Stimulated activated naive CD4-positive, alpha-beta T cell treated with Interleukin-2 at 50 U/mL for 16 hours (primary cell): Measurements from ENCODE around the gene NLRC4.
"Not testable (repeated sequence)": the region's sequence is repeated elsewhere in the genome, so short reads cannot be mapped to it uniquely, and the experiment has no call there.

Experiments used
- DNase-seq: peaks from one replicate; lab custom pipeline; 2025; lab: John Stamatoyannopoulos, UW

NLRC4 gene

DNA sequence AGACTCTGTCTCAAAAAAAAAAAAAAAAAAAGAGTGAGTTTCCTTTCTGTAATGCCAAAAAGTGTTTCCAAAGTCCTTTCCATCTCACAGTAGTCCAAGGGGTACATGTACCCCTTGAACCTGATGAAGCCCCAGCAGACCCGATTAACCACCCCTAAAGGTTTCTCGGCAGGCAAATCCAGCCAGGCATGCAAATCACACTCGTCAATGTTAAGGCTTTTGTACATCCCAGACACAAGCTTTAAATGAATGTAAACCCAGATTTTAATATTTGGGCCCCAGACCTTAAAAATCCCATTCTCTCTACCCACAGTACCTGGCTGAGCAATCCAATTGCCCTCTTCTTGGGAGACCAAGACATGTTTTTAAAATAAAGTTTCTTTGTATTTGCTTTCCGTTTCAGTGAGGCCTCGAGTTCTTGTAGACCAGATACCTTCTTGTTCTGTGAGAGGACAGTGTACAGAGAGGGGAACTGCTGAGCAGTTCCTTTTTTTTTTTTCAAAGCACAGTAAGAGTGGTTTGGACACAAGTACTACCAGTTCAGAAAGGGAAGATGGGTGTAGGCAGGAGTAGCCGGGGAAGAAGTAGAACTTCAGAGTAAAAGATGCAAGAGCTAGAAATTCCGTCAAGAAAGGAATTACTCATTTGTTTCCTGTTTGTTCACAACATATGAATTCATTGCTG is at the start of gene NLRC4:
Gene NLRC4, minus strand, starts transcription at position 465 of the 684 bp plus-strand sequence. CDS start 8,111 bp downstream, outside the sequence.
- no peak for DNase-seq

- DNase-seq: no peak
These were observed 45.9 kb upstream of the NLRC4 start for GRCh38 chr2:32310577-32310976.

DNA sequence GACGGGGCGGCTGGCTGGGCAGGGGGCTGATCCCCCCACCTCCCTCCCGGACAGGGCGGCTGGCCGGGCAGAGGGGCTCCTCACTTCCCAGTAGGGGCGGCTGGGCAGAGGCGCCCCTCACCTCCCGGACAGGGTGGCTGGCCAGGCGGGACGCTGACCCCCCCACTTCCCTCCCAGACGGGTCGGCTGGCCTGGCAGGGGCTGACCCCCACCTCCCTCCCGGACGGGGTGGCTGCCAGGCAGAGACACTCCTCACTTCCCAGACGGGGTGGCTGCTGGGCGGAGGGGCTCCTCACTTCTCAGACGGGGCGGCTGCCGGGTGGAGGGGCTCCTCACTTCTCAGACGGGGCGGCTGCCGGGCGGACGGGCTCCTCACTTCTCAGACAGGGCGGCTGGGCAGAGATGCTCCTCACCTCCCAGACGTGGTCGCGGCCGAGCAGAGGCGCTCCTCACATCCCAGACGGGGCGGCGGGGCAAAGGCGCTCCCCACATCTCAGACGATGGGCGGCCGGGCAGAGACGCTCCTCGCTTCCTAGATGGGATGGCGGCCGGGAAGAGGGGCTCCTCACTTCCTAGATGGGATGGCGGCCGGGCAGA is 29.4 kb upstream of the NLRC4 start:
- DNase-seq: not testable (repeated sequence)

GRCh38 chr2:32293493-32293892 is 28.8 kb upstream of the NLRC4 start:
- not testable (repeated sequence) for DNase-seq

- no peak for DNase-seq
These were observed 27.1 kb upstream of the NLRC4 start for GRCh38 chr2:32291746-32292145.

DNA sequence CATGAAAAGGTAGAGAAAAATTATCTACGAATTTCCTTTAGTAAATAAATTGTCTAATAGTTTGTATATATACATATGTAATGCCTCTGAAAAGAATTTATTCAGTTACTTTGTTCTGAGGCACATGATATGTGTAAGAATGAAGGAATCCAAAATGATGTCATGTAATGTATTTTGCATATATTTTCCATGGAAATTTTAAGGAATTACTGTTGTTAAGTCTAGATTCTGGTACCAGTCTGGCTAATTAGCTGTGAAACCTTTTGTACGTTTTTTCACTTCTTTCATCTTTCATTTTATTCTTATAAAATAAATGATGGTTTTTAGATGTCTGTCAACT is 25.3 kb upstream of the NLRC4 start:
- no peak for DNase-seq

DNA sequence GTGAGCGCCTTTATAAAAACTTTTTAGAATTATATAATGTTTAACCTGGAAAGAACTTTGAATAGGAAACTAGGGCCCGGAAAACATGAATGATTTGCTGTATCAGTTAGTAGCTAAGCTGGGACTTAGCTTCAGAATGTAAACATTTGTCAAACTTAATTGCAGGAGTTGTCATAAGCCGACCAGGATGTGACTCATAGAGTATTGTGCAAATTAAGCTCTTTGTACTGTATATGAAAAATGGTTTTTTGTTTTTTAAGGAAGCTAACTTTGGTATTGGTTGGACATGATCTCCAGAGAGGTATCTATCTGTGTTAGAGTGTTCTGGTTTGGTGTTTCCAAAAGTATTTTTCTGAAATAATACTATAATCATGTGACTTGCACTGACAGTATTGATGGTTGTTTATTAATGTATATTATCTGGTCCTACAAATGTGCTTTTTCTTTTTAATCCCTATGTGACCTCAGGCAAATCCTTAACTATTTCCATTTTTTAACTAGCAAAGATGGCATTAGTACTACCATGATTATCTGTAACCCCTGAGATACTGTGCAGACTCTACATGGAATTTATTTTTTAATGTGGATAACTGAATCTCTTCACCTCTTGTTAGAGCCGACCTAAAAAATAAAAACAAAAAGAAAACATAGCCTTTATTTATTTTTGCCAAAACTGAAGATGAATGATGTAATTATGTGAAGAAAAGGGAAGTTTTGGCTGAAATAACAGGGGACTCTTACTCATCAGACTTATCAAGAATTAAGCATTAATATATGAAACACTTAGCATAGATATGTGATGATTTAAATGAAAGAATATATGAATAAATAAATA is 24.7 kb upstream of the NLRC4 start:
- DNase-seq: no peak

DNA sequence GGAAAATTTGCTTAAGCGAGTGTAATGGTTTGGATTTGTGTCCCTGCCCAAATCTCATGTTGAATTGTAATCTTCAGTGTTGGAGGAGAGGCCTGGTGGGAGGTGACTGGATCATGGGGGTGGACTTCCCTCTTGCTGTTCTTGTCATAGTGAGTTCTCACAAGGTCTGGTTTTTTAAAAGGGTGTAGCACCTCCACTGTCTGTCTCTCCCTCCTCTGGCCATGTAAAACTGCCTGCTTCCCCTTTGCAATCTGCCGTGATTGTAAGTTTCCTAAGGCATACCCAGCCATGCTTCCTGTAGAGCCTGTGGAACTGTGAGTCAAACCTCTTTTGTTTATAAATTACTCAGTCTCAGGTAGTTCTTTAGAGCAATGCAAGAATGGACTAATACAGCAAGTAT is 19.6 kb upstream of the NLRC4 start:
- no peak for DNase-seq

DNA sequence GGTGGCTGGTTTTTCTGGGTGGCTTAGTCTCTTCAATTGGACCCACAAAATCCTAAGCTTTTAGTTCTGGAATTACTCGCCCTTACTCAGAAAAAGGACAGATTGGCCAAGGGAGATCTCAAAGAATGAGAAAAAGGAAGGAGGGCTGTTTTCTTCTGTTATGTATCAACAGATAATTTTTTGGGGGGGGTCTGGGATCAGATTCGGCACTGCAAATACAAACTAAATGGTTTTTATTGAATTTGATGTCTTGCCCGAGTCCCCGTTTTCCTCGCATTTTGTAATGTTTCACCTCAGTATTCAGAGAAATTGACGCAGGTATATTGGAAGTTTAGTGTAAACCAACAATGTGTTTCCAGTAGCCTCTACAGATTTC is 13.8 kb upstream of the NLRC4 start:
- DNase-seq: no peak

DNA sequence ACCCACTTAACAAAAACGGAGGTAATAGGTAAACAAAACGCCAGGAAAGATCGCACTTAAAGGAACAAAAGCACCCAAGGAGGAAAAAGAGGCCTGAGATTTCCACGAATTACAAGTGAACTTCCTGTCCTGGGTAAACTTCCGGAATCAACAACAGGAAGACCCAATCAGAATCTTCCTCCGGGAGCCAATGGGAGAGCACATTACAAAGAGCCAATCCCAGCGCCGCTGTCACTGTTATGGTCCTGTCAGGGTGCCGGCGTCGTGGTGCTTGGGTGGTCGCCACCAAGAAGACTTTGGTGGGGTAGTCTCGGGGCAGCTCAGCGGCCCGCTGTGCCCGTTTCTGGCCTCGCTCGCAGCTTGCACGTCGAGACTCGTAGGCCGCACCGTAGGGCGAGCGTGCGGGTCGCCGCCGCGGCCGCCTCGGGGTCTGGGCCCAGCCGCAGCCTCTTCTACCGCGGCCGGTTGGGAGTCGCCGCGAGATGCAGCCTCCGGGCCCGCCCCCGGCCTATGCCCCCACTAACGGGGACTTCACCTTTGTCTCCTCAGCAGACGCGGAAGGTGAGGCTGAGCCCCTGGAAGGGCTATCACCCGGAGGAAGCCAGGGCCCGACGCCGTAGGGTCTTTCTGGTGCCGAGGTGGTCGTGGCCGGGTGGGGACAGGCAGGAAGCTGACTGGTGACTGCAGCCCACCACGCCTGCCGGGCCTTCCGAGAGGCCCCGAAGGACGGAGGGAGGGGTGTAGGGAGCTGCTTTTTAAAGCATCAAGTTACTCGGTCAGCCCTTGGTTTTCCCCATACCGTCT is 13.2 kb upstream of the NLRC4 start, which contains the start of gene YIPF4:
Gene YIPF4, plus strand, starts transcription at position 231 of the 804 bp plus-strand sequence. Its CDS starts 252 bp downstream, at position 483.
- DNase-seq: peak; percentile 77

DNA sequence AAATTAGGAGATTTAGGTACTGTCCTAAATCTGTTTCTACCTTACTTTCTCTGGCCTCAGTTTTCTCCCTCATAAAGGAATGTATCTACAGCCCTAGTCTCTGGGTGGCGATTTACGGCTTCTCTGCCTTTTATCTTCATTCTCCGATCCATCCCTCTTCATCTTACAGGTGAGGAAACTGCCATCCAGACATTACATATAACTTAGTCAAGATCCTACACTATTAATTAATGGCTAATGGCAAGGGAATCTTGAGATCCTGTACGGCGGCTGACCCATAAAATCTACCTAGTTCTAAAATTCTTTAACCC is 12.6 kb upstream of the NLRC4 start:
- DNase-seq: no peak

DNA sequence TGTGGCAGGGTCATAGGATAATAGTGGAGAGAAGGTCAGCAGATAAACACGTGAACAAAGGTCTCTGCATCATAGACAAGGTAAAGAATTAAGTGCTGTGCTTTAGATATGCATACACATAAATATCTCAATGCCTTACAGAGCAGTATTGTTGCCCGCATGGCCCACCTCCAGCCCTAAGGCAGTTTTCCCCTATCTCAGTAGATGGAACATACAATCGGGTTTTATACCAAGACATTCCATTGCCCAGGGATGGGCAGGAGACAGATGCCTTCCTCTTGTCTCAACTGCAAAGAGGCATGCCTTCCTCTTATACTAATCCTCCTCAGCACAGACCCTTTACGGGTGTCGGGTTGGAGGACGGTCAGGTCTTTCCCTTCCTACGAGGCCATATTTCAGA is 11.1 kb upstream of the NLRC4 start:
- not testable (repeated sequence) for DNase-seq

GRCh38 chr2:32274289-32274688 is 9.6 kb upstream of the NLRC4 start:
- no peak for DNase-seq

DNA sequence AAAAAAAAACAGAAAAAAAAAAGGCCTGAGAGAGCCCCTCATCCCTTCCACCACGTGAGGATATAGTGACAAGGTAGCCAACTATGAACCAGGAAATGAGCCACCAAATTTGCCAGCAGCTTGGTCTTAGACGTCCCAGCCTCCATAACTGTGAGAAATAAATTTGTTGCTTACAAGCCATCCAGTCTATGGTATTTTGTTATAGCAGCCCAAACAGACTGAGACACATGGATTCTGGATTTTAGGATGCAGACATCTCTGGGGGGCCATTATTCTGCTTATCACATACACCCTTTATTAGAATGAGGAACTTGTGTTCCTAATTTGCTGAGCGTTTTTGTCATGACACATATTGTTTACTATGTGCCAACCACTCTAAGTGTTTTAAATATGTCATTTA is 7.6 kb upstream of the NLRC4 start:
- DNase-seq: no peak

DNA sequence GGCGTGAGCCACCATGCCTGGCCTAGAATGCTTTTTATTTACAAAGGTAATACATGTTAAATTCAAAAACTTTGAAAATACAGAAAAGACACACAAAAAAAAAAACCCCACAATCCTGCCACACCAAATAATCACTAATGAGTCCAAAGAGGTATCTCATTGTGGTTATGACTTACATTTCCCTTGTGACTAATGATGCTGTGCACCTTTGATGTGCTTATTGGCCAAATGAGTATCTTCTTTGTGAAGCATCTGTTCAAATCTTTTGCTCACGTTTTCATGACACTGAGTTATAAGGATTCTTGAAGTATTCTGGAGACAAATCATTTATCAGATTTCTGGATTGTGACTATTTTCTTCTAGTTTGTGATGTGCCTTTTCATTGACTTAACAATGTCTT is 6.4 kb upstream of the NLRC4 start:
- no peak for DNase-seq

GRCh38 chr2:32262105-32262504 is 2.6 kb downstream of the NLRC4 start:
- DNase-seq: no peak

- DNase-seq: no peak
These were observed 4.3 kb downstream of the NLRC4 start for GRCh38 chr2:32260376-32260775.

- DNase-seq: no peak
These were observed 6.4 kb downstream of the NLRC4 start for GRCh38 chr2:32258242-32258641.

DNA sequence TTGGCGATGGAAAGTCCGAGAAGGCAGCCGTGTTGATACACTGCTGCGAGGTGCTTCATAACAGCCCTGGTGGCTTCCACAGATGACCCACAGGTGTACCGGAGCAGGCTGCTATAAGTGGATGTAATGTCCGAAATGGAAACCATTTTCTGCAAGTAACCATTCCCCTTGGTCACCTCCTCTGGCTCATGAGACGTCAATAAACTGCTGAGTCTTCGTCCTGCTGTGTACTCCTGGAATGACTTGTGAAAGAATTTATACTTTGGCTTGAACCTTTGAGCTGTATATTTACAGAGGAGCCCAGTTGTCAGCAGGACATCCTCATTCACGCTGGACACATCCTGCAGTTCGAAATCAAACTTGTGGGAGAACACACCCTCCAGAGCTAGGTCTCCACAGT is 14.4 kb downstream of the NLRC4 start:
- no peak for DNase-seq

GRCh38 chr2:32249731-32250236 is 14.9 kb downstream of the NLRC4 start:
- DNase-seq: no peak

GRCh38 chr2:32248299-32248698 is 16.4 kb downstream of the NLRC4 start:
- no peak for DNase-seq

DNA sequence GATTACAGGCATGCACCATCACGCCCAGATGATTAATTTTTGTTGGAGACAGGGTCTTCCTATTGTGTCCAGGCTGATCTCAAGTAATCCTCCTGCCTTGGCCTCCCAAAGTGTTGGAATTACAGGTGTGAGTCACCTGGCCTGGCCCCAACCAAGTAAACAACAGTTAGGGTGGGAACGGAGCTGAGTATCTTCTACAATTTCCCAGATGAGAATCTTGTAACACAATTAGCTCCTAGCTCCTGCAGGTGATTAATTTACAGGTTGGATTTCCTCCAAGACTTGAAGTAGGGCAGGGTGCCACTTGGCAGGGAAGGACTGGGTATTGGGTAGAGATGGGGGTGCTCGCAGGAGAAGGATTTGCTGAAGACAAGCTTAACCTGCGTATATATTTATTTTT is 17.8 kb downstream of the NLRC4 start:
- no peak for DNase-seq
